HG02884 (cell line): ENCODE measurements around the gene ATN1.

Experiments
- ATAC-seq: cut with Tn5 transposase; IDR thresholded peaks from one replicate; pipeline ENCODE4 v1.9.1; 2021; ENCODE audit warnings: mild to moderate bottlenecking, moderate library complexity; ENCODE audit not compliant: unreplicated experiment

ATN1 gene

DNA sequence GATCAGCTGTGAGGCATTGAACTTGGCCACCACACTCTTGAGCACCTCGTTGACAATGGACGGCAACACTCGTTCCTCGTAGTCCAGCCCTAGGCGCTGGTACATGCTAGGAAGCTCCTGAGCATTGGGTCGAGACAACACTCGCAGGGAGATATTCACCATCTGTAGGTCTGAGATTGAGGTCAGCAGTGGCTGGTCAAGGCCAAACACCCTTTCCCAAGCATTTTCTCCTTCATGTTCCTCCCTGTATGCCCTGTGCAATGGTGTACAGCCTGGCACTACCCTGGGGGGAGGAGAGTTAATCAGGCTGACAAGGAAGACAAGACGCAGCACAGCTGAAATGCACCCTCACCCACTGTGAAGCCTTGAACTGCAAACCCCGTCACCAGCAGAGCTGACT lies 40.7 kb downstream of the ATN1 start:
- no peak for ATAC-seq

GRCh38 chr12:6970096-6970527 lies 42.4 kb downstream of the ATN1 start:
- peak; percentile 18 for ATAC-seq

GRCh38 chr12:6974180-6974579 lies 46.4 kb downstream of the ATN1 start:
- no peak for ATAC-seq

DNA sequence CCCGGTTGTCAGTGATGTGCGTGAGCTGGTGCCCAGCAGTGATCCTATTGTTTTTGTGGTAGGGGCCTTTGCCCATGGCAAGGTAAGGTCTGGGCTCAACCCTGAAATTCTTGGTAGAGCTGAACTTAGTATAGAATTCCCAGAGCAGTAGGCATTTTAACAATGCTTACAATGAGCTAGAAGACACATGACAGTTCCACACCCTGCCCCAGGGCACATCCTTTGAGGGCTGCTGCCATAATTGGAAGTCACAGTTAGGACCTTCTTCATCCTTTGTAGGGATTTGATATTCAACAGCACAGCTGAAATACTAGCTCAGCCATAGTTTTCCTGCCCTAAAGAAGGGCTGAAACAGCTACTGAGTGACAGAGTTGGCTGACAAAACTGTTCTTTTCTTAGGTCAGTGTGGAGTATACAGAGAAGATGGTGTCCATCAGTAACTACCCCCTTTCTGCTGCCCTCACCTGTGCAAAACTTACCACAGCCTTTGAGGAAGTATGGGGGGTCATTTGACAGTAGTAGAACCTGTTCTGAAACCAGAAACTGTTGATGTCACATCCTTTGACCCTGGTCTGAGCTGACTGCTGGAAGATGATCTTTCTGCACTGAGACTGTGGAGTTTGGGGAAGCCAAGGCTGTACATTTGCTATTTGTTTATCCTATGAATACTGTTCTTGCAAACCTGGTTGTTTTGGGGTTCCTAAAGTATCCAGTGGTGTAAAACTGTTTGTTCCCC lies 47.7 kb downstream of the ATN1 start:
- no peak for ATAC-seq

GRCh38 chr12:6977653-6978052 lies 49.9 kb downstream of the ATN1 start:
- ATAC-seq = no peak

- no peak for ATAC-seq
Measured at GRCh38 chr12:6978188-6978587, 50.4 kb downstream of the ATN1 start.

DNA sequence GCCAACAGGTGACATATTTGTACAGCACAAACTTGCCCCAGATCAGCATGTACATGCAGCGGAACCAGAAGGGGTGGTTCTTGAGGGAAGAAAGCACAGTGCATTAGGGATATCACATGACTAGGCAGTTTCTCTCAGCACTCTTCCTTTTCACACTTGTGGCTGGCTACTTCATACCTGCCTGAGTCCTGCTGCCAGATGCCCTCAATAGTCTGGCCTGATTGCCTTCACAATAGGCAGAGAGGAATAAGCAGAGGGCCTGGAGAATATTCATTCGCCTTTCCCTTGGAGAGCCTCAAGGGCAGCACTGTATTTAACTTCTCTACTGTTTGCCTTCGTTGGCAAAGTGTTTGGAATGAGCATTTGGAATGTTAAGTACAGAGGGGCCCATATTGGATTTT lies 50.9 kb downstream of the ATN1 start:
- ATAC-seq = no peak

DNA sequence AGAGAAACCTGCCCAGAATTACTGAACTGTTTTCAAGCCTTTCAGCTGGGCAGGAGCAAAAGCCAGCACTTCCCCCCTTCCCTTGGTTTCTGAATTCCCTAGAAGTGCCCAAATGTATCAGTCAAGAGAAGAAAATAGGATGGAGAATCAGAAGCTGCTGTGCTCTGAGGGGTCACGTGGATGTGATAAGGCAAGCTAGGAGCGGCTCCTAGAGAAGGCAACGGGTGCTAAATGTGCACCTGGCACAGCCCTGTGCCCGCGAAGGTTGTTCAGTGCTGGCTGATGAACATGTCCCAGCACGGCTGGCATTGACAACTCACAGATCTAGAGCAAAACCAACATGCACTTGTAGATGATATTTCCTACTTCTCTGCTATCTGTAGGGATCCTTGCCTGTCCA lies 51.3 kb downstream of the ATN1 start:
- ATAC-seq = no peak

DNA sequence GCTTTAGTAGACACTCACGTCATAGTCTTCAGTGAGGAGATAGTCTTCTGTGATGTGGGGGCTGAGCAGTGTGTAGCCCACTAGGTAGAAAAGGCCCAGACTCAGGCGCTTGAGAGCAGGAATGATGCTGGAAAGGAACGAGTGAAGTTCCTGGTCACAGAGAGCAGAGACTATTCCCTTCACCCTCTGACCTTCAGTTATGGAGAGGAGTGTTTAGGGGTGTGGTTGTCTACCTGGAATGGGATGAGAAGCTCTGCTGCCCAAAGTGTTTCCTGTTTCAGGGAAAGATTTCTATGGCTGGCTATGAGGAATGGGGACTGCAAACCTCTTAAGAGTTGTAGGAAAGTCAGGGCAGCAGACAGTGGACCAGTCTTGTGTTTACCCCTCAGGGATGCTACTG lies 51.7 kb downstream of the ATN1 start:
- ATAC-seq = no peak

GRCh38 chr12:6980075-6980474 lies 52.3 kb downstream of the ATN1 start:
- ATAC-seq = no peak

GRCh38 chr12:6980740-6981139 lies 53.0 kb downstream of the ATN1 start:
- no peak for ATAC-seq

DNA sequence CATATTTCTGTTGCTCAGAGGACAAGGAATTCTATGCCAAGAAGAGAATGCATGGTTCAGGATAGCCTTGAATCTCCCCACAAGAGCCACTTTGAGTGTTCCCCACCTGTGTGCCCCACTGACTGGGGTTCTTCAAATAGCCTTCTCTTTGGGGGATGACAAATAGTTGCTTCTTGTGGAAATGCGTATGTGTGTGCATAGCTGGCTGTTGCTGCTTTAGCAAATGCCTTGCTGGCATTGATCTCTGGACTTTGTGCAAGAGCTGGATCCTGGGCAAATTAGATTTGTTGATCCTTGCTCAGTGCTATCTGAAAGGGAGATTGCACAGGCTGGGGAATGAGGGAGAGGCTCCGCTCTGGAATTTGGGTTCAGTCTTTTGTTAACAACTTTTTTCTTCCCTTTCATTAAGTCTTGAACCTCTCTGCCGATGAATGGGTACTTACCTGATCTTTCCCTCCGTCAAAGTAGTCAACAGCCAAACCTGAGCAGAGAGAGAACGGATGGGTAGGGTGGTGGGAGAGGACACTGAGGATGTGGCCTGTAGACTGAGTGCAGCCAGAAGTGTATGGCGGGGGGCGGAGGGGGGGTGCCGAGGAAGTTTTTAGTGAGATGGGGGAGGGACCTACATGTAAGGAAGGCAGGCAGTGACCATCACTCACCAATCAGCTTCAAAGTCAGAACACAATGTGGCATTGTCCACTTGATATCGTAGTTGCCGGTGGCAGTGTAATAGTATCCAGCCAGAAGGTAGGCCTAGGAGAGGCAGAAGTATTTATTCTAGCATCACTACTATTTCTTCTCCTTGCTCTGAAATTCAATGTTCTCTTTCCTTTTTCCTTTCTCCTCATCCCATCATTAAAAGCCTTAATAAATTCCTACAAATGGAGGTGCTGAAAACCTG lies 53.6 kb downstream of the ATN1 start:
- ATAC-seq = no peak

DNA sequence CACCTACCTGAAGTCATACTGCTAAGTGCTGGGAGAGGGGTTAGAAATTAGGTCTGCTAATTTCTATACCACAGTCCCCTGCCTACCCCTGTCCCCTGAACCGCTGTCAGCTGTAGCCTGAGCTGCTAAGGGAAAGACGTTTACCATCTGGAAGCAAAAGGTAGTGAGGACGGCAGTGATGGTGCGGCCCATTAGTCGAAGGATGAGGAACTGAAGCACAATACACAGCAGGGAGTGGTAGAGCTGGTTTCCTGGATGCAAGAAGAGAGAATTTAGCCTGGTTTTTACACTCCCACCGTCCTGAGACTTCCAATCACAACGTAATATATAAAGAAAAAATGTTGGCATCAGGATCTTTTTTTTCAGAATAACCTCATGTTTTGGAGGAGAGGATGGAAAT lies 54.8 kb downstream of the ATN1 start:
- ATAC-seq = no peak

DNA sequence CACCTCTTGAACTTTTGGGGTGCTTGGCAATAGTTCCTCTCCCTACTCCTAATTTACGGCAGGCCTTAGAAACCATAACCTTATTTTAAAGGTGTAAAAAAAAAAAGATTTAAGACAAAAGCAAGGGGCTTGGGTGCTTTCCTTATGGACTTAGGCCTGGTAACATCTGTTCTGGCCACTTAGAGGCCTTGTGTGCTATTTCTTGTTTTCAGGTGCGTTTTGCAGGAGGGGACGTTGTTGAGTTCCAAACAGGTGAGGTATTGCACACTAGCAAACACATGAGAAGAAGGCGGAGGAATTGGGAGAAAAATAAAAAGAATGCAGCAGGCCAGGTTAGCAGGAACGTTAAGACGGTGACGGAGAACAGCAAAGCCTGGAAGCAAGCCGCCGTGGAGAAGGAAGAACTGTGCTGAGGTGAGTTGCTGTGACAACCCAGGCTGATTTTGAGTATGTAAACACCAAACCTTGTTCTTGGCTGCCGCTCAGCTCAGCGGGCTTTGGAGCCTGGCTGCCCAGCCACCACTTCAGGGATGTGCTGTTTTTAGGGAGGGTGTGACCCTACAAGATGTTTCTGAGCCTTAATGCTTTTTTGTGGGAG lies 60.3 kb downstream of the ATN1 start:
- no peak for ATAC-seq
